ENCODE data around the gene IQCE.
"Not testable (repeated sequence)": the region's sequence is repeated elsewhere in the genome, so short reads cannot be mapped to it uniquely, and the experiment has no call there.

Gene IQCE

GRCh38 chr7:2521952-2522591 lies 36.7 kb upstream of the IQCE start:
- no peak for DNase-seq

DNA sequence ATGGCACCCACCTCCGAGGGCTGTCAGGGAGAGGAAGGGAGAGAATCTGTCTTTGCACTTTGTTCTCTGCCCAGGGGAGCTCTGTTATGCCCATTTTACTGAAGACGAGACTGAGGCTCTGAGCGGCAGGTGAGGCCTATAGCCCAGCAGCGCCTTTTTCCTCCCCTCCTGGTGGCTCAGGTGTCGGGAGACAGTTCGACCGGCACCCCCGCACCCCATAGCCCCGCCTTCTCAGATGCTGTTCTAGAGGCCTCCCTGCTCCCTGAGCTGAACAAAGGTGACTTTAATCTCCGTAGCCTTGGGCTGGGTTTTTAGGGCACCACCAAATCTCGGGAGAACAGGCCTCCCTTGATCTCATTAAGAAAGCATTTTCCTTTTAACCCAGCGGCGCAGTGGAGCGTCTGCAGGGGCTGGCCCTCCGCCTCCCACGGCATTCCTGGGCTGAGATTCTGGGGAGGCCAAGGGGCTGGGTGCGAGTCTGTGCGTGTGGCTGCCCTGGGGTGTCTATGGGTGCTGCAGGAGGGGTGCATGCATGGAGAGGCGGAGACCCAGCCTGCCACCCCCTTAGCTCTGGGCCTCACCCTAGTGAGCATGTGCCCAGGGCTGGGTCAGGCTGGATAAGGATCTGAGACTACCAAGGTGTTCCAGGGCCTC lies 35.9 kb upstream of the IQCE start:
- peak; percentile 63 for DNase-seq

GRCh38 chr7:2523461-2523936 lies 35.3 kb upstream of the IQCE start:
- no peak for DNase-seq

GRCh38 chr7:2523941-2524807 lies 34.6 kb upstream of the IQCE start:
- no peak for DNase-seq

DNA sequence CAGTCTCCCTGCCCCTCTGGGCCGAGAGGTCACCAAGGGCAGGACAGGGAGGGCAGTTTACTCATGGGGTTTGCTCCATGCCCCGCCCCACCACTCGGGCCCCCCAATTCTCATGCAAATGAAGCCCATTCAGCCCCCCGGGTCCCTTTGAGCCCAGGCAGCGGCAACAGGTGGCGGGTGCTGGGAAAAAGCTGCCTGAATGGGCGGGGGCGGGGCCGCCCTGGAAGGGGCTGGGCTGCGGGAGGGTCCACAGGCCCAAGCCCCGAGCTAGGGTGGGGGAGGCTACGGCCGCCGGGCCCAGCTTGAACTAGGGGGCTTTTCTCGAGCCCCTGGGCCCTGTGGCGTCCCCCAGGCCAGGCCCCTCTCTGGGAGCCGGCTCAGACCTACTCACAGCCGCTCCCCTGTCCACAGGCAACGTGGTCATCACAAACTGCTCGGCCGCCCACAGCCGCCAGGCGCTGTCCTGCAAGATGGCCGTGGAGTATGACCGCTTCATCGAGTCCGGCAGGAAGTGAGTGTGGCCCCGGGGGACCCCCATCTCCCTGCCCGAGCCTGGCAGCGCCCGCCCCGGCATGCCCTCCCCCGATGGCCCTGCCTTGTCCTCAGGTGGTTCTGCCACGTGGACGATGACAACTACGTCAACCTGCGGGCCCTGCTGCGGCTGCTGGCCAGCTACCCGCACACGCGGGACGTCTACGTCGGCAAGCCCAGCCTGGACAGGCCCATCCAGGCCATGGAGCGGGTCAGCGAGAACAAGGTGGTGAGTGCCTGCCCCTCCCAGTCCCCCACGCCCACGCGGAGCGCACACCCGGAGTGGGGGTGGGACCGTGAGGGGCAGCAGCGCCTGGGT lies 33.7 kb upstream of the IQCE start:
- DNase-seq, result no peak

DNA sequence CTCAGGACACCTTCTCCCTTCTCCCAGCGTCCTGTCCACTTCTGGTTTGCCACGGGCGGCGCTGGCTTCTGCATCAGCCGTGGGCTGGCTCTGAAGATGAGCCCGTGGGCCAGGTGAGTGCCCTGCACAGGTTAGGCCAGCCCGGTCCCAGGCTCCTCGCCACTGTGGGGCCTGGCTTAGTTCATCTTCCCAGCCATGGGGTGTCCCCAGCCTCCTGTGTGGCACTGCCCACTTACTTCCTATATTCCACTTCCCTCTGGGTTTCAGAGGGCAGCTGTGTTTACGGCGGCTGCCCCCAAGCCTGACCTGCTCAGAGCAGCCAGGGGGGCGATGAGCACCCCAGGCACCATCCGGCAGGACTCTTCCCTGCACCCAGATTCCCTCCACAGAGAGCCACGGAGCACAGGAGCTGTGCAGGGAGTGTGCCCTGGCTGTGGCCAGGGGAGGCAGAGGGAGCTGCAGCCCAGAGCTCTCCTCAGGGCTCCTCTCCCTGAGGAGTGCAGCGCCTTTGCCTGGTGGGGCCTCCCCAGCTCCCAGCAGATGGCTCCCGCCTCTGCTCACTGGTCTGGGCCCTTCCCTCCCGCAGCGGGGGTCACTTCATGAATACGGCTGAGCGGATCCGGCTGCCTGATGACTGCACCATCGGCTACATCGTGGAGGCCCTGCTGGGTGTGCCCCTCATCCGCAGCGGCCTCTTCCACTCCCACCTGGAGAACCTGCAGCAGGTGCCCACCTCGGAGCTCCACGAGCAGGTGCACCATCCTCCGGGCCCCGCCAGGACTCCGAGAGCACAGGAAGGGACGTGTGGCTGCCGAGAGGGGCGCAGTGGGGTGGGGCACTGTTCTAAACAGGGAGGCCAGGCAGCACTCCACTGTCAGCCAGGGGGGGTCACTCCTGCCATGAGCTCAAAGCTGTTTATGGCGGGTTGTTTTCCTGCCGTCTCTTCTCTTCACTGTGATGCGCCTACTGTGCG lies 32.8 kb upstream of the IQCE start:
- no peak for DNase-seq

DNA sequence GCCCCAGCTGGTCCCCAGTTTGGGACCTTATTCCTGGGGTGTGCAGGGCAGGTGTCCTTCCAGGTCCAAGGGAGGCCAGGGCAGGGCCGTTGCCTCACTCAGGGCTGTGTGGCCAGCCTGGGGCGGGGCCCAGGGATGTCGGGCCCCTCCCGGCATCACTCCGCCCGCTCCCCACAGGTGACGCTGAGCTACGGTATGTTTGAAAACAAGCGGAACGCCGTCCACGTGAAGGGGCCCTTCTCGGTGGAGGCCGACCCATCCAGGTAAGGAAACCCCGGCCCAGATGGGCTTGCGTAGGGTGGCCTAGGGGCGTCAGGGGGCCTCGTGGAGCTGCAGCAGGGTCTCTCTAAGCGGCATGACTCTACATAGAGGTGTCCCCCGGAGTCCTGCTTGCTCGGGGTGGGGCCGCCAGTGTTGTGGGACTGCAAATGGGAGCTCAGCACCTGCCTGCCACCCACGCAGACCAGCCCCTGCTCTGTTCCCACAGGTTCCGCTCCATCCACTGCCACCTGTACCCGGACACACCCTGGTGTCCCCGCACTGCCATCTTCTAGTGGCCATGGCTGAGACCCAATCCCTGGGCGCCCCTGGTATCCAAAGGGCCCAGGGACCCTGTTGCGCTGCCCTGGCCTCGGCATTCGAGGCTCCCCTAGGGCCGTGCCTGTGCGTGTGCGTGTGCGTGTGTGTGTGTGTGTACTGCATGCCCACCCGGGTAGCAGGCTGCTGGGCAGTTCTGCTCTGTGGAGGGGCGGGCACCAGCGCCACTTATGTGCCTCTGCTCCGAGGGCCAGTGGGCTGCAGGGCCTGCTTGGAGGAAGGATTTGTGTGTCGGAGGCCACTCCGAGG lies 31.9 kb upstream of the IQCE start:
- DNase-seq, result no peak

GRCh38 chr7:2527505-2528467 lies 31.0 kb upstream of the IQCE start:
- peak; percentile 45 for DNase-seq

DNA sequence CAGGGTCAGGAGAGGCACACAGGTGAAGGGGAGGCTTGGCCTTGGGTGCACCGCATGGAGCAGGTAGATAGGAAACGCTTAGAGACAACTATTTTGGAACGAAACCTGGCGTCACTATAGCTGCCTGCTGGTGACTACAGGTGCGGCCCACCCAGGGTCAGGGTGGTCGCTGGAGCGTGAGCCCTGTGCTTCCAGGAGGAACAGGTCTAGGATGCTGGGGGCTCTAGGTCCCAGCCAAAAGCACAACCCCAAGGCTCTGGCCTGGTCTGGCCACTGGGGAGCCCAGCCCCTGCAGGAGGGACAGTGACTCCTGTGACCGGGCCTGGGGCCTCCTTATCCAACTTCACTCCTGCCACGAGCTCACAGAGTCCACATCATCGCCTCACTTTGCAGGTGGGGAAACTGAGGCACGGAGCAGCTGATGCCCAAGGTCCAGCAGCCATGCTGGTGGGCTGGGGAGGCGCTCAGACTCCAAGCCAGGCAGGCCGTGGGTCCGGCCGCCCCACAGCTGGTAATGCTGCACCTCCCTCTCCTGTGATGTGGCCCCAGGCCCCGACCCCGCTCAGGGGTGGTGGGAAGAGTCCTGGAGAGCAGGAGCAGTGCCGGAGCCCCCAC lies 30.2 kb upstream of the IQCE start:
- no peak for DNase-seq

GRCh38 chr7:2529161-2530070 lies 29.4 kb upstream of the IQCE start:
- DNase-seq, result no peak

DNA sequence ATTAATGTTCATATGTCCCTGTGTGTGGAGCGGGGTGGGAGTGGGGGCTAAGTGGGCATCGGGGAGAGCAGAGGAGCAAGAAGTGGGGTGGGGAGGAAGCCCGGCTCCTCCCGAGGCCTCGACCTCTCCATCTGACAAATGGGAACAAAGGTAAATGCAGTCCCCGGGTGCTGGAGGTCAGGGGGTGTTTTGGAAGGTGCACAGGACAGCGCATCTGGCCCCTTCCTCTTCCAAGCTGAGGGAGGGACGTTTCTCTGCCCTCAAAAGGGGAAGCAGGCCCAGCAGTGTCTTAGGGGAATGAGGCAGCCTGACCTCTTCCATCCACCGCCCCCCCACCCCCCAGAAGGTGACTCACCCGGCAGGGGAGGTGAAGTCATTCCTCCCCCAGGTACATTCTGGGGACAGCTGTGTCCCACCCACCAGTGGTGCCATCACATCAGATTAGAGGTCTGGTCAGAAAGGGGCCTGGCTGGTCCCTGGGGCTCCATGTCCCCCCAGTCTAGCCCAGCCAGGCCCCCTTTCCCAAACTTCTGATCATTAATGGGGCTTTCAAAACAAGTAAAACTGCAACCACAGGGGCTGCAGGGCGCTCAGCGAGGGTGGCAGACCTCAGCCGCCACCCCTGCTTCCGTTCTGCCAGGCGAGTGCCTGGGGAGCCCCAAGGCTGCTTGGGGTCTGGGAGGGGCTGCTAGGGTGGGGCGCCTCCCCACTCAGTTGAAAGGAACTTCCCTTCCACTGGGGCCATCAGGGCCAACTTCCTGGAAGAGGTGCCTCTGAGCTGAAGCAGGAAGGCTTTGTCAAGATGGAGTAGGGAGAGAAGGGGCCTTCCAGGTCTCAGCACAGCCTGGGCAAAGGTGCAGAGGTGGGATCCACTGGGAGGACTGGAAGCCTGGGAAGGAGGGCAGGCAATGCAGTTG lies 28.4 kb upstream of the IQCE start:
- no peak for DNase-seq

DNA sequence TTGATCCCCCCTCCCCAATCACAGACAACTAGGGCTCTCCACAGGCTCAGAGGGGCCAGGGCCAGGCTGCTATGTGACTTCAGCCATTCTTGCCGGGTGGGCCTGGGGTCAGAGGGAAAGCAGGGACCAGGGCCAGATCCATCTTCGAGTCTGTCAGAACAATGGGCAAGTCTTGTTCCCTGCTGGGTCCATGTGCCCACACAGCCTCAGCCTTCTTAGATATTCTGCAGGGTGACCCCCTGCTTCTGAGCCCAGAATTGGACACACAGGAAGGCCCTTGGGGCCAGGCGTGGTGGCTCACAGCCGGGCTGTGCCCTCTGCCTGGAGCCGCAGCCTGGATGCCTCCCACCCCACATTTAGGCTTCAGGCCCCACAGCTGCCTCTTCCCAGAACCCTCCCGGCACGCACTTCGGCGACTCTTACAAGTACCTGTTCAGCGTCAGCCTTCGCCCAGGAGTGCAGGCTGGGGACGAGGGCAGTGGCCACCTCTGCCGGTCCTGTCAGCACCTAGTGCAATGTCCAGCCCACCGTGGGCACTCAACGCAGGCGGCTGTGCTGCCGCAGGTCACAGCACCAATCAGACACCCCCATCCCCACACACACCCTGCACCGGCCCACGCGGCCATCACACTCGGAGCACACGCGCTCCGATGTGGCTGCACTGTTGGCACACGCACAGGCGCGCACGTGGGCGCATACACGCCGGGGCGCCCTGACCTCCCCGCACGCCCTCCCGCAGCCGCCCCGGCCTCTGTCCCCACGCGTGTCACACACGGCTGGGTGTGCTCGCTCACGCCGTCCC lies 27.6 kb upstream of the IQCE start:
- peak; percentile 35 for DNase-seq

DNA sequence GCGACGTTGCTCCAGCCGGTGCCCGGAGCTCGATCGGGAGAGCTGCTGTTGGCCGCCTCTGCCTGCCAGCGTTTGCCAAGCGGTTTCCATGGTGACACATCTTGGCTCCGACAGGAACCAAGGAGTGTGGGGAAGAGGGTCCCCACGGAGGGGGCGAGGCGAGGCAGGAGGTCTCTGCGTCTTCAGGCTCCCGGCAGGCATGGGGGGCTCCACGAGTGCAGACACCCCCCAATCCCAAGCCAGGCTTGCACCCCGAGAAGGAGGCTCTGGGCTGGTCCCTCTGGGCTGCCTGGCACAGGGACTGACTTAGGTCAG lies 27.0 kb upstream of the IQCE start:
- DNase-seq, result not testable (repeated sequence)

GRCh38 chr7:2532199-2532772 lies 26.5 kb upstream of the IQCE start:
- DNase-seq, result not testable (repeated sequence)

GRCh38 chr7:2532816-2533215 lies 26.0 kb upstream of the IQCE start:
- not testable (repeated sequence) for DNase-seq

GRCh38 chr7:2533566-2533965 lies 25.2 kb upstream of the IQCE start:
- DNase-seq, result not testable (repeated sequence)
